Fibroblast of lung (primary cell): ENCODE data around the gene ABHD5. TPM values are rescaled to one million over a fixed set of nuclear protein-coding genes. Genes with fewer than 3 reads are reported as not detected.
A peak's percentile ranks its signal among the peaks of the same experiment; 100 is the strongest.

ENCODE experiments used
- DNase-seq, 2 donors: peaks; one replicate each; pipeline versions ENCODE4 v3.0.0 to v3.0.0-alpha.2; 2010; ENCODE audit warnings: low read depth in 2 of 2
- H2AFZ ChIP-seq: 2 replicates; pipeline ENCODE4 v1.5.1; 2012; ENCODE audit warnings: low read length, control low read depth, inconsistent platforms
- H3K27ac ChIP-seq: 2 replicates; pipeline ENCODE4 v1.5.1; 2011; ENCODE audit warnings: low read length, control low read depth; ENCODE audit not compliant: insufficient read depth
- H3K27me3 ChIP-seq: 2 replicates; pipeline ENCODE4 v1.5.1; 2011; ENCODE audit warnings: mild to moderate bottlenecking, low read length; ENCODE audit not compliant: control insufficient read depth, insufficient read depth
- H3K36me3 ChIP-seq: 2 replicates; pipeline ENCODE4 v1.5.1; 2011; ENCODE audit warnings: low read length; ENCODE audit not compliant: control insufficient read depth, insufficient read depth
- H3K4me1 ChIP-seq: 2 replicates; pipeline ENCODE4 v1.5.1; 2011; ENCODE audit warnings: low read length; ENCODE audit not compliant: control insufficient read depth, insufficient read depth; ENCODE audit errors: extremely low read depth
- H3K4me2 ChIP-seq: 2 replicates; pipeline ENCODE4 v1.5.1; 2011; ENCODE audit warnings: low read length, control low read depth; ENCODE audit not compliant: insufficient read depth; ENCODE audit errors: extremely low read depth
- H3K4me3 ChIP-seq, 4 experiments: fragments of 200-600 bp in 1 of 4; sonication (generic) in 1 of 4; replicated peaks in 1 of 4; 2 replicates each; pipeline ENCODE4 v1.5.1; 2011 to 2016; ENCODE audit warnings: low read length in 4 of 4, low read depth in 3 of 4, mild to moderate bottlenecking in 3 of 4, control low read depth in 2 of 4, inconsistent platforms in 1 of 4, mixed read lengths in 1 of 4; ENCODE audit not compliant: insufficient read depth in 1 of 4; ENCODE audit errors: control extremely low read depth in 1 of 4
- H3K79me2 ChIP-seq: 2 replicates; pipeline ENCODE4 v1.5.1; 2012; ENCODE audit warnings: mild to moderate bottlenecking, low read length, inconsistent platforms; ENCODE audit not compliant: control insufficient read depth, insufficient read depth
- H3K9ac ChIP-seq: 2 replicates; pipeline ENCODE4 v1.5.1; 2011; ENCODE audit warnings: mild to moderate bottlenecking, low read length, control low read depth; ENCODE audit not compliant: insufficient read depth
- H3K9me3 ChIP-seq: 2 replicates; pipeline ENCODE4 v1.5.1; 2012; ENCODE audit warnings: low read depth, low read length; ENCODE audit not compliant: control insufficient read depth, insufficient read depth
- H4K20me1 ChIP-seq: 2 replicates; pipeline ENCODE4 v1.5.1; 2011; ENCODE audit warnings: low read length; ENCODE audit not compliant: control insufficient read depth, insufficient read depth; ENCODE audit errors: extremely low read depth
- EZH2 ChIP-seq: IDR thresholded peaks from 2 replicates; pipeline ENCODE4 v1.5.1; 2012; ENCODE audit warnings: low read length, control low read depth, mild to moderate bottlenecking; ENCODE audit errors: missing control alignments
- polyA plus RNA-seq, 2 donors: library from polyadenylated mRNA; depleted of rRNA in 1 of 2; stranded (reverse) in 1 of 2; unstranded in 1 of 2; fragments of >200 nt; gene quantifications; 2 replicates each; pipeline ENCODE4 v1.2.1, GENCODE V29; 2011 to 2012; ENCODE audit warnings: missing spikeins in 1 of 2
- total RNA-seq: library from RNA; depleted of rRNA; stranded (reverse); fragments of >200 nt; gene quantifications from 2 replicates; pipeline ENCODE4 v1.2.1, GENCODE V29; 2014
- TF ChIP-seq, protein P1 (sequence below), 2 donors: IDR thresholded peaks in 1 of 2; conservative IDR thresholded peaks in 1 of 2; 1 replicate in 1 of 2; 2 replicates in 1 of 2; pipeline ENCODE4 v1.5.1; 2011 to 2012; ENCODE audit warnings: low read length in 2 of 2, control low read depth in 1 of 2, inconsistent platforms in 1 of 2, low read depth in 1 of 2, mild to moderate bottlenecking in 1 of 2

Gene ABHD5
- total and polyA plus RNA-seq, 2 donors (not counting 1 experiment from before 2014, with no cell fraction given): 59.8 to 64.7 TPM

DNA sequence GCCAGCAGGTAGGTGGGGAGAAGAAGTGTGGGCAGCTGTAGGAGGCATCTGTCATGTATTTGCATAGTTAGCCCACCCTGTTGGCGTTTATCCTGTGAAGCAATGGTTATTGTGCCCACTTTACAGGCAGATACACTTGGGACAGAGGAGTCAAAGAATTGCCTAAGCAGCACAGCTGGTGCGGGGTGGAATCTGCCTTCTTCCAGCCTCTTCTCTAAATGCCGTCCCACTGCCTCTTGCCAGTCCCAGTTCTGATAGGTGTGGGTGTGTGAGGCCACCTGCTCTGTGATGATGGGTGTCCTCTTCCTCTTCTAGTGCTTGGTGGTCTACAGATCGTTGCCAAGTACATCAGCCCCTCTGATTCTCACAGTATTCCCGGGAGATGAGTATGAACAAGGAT lies 80.9 kb downstream of the ABHD5 start:
- H3K27ac ChIP-seq: no peak overlapping the region
- no peaks in the 10 kb centered on the region for H4K20me1 ChIP-seq
- H2AFZ ChIP-seq: no peak overlapping the region
- H3K4me3 ChIP-seq: no peak overlapping the region
- no peaks in the 10 kb centered on the region for H3K36me3 ChIP-seq
- no peaks in the 10 kb centered on the region for H3K9me3 ChIP-seq
- no peak for DNase-seq
- H3K79me2 ChIP-seq: no peaks in the 10 kb centered on the region
- TF ChIP-seq, protein P1, sequence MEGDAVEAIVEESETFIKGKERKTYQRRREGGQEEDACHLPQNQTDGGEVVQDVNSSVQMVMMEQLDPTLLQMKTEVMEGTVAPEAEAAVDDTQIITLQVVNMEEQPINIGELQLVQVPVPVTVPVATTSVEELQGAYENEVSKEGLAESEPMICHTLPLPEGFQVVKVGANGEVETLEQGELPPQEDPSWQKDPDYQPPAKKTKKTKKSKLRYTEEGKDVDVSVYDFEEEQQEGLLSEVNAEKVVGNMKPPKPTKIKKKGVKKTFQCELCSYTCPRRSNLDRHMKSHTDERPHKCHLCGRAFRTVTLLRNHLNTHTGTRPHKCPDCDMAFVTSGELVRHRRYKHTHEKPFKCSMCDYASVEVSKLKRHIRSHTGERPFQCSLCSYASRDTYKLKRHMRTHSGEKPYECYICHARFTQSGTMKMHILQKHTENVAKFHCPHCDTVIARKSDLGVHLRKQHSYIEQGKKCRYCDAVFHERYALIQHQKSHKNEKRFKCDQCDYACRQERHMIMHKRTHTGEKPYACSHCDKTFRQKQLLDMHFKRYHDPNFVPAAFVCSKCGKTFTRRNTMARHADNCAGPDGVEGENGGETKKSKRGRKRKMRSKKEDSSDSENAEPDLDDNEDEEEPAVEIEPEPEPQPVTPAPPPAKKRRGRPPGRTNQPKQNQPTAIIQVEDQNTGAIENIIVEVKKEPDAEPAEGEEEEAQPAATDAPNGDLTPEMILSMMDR (conservative IDR thresholded peaks at IDR 0.05 in 1 of 2, IDR thresholded peaks at IDR 0.05 in 1 of 2; ENCODE audit: low read depth in 1 of 2, low read length in 2 of 2): no peak
- H3K9ac ChIP-seq: no peak overlapping the region
- H3K4me1 ChIP-seq: peaks cover 15% of the 10 kb centered on the region
- H3K4me2 ChIP-seq: no peak overlapping the region
- H3K27me3 ChIP-seq: no peaks in the 10 kb centered on the region

DNA sequence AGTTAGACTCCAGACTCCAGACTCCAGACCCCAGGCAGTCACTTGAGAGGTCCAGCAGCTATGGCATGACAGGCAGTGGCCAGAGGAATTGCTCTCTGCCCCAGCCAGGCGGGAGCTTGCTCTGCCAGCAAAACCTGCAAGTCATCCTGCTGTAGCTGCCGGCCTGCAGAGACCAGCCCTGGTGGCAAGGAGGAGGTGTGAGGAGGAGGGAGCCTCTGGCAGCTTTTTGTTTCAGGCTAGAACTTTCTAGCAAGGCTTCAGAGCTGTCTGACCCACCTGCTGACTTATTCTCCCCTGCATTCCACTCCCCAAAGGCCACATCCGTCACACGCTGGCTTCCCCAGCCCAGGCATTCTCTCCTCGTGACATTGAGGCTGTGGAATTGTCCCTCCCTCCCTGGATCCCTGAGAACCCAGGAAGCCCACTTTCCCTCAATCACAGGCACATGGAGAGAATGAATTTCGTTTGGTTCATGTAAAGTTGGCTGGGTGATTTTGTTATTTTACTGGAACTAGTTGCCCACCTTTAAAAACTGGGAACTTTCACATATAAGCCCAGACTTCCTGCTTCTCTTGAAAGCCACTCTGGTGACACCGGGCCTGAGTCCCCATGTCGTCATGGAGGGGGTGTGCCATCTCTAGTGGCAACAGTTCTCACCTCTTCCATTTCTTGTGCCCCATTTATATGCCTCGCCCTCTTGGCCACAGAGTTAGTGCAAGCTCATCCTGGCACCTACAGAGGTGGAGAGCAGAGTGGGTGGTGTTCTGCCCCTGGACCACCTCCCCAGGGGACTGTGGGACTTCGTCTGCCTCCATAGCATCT lies 82.7 kb downstream of the ABHD5 start:
- Histone ChIP-seq H3K4me3 (no peak overlapping the region), H3K4me1 (peaks cover 15% of the 10 kb centered on the region), H3K79me2 (no peaks in the 10 kb centered on the region), H4K20me1 (no peaks in the 10 kb centered on the region), H3K9me3 (no peaks in the 10 kb centered on the region), H3K4me2 (no peak overlapping the region), H3K27ac (no peak overlapping the region), H3K36me3 (no peaks in the 10 kb centered on the region), H3K9ac (no peak overlapping the region), H2AFZ (no peak overlapping the region), H3K27me3 (no peaks in the 10 kb centered on the region)
- no peak for TF ChIP-seq EZH2
- TF ChIP-seq, protein P1 (conservative IDR thresholded peaks at IDR 0.05 in 1 of 2, IDR thresholded peaks at IDR 0.05 in 1 of 2; ENCODE audit: low read depth in 1 of 2, low read length in 2 of 2): no peak
- peak in 1 of 2 donors; percentile 39 for DNase-seq

DNA sequence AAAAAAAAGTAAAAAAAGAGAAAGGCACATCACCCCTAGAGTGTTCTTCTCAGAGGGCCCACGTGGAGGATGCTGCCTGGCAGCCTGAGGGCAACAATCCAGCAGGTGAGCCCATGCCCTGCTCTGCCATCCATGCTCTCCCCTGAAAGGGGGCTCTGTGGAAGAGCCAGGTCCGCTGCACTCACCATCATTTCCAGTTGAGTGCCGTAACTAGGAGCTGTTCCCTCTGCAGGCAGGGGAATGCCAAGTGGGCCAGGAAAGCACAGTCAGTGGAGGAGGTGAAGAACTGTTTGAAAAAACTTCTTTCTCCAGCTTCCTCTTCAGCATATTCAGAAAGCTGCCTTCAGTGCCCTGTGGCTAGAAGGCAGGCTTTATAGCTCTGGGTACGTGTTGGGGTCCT lies 84.1 kb downstream of the ABHD5 start:
- no peak for DNase-seq
- H4K20me1 ChIP-seq: no peaks in the 10 kb centered on the region
- no peaks in the 10 kb centered on the region for H3K27me3 ChIP-seq
- H3K27ac ChIP-seq: no peak overlapping the region
- H3K4me3 ChIP-seq: no peak overlapping the region
- TF ChIP-seq EZH2: no peak
- TF ChIP-seq, protein P1 (conservative IDR thresholded peaks at IDR 0.05 in 1 of 2, IDR thresholded peaks at IDR 0.05 in 1 of 2; ENCODE audit: low read depth in 1 of 2, low read length in 2 of 2): no peak
- no peak overlapping the region for H2AFZ ChIP-seq
- no peaks in the 10 kb centered on the region for H3K79me2 ChIP-seq
- H3K4me2 ChIP-seq: no peak overlapping the region
- H3K36me3 ChIP-seq: no peaks in the 10 kb centered on the region
- peaks cover 7% of the 10 kb centered on the region for H3K4me1 ChIP-seq
- H3K9ac ChIP-seq: no peak overlapping the region
- no peaks in the 10 kb centered on the region for H3K9me3 ChIP-seq
